Stimulated activated CD4-positive, alpha-beta T cell treated with anti-CD3 and anti-CD28 coated beads, TNF-alpha, amount 100 ng/mL, for 1 hour (primary cell): ENCODE measurements around the gene CDRT15.
"Not testable (repeated sequence)": the region's sequence is repeated elsewhere in the genome, so short reads cannot be mapped to it uniquely, and the experiment has no call there.

Experiments used
- DNase-seq, 3 donors: peaks; one replicate each; pipeline ENCODE4 v3.0.0-alpha.2; 2020; ENCODE audit warnings: low read depth in 3 of 3, low spot score in 1 of 3

The CDRT15 gene

DNA sequence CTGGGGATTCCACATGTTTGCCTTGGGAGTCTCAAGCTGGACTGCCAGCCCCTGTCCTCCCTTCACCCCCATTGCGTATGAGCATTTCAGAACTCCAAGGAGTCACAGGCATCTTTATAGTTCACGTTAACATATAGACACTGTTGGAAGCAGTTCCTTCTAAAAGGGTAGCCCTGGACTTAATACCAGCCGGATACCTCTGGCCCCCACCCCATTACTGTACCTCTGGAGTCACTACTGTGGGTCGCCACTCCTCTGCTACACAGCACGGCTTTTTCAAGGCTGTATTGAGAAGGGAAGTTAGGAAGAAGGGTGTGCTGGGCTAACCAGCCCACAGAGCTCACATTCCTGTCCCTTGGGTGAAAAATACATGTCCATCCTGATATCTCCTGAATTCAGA, 28.9 kb downstream of the CDRT15 start:
- DNase-seq, result no peak

- no peak for DNase-seq
Measured at GRCh38 chr17:14206891-14207290, 29.8 kb downstream of the CDRT15 start.

GRCh38 chr17:14205992-14206461, 30.6 kb downstream of the CDRT15 start:
- peak; percentile 24 to 66 (median 26) for DNase-seq

DNA sequence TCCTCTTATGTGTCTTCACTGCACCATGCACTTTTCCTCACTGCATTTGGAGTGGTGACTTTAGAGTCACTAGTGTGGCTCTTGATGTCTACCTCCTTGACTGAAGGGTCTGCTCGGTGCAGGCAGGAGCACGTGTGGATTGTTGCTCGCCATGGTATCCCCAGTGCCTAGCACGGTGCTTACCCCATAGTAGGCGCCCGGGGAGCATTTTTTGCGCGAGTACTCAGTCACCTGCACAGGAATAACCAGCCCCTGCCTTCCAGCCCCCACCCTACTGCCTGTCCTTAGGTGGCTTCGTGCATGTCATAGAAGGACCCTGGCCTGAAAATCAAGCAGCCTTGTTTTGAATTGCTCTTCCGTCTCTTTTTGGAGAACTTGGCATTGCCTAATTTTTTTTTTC, 31.3 kb downstream of the CDRT15 start:
- DNase-seq, result no peak

GRCh38 chr17:14204546-14204945, 32.1 kb downstream of the CDRT15 start:
- no peak for DNase-seq

GRCh38 chr17:14204084-14204483, 32.6 kb downstream of the CDRT15 start:
- no peak for DNase-seq

- DNase-seq, result no peak
Measured at GRCh38 chr17:14203388-14203787, 33.3 kb downstream of the CDRT15 start.

DNA sequence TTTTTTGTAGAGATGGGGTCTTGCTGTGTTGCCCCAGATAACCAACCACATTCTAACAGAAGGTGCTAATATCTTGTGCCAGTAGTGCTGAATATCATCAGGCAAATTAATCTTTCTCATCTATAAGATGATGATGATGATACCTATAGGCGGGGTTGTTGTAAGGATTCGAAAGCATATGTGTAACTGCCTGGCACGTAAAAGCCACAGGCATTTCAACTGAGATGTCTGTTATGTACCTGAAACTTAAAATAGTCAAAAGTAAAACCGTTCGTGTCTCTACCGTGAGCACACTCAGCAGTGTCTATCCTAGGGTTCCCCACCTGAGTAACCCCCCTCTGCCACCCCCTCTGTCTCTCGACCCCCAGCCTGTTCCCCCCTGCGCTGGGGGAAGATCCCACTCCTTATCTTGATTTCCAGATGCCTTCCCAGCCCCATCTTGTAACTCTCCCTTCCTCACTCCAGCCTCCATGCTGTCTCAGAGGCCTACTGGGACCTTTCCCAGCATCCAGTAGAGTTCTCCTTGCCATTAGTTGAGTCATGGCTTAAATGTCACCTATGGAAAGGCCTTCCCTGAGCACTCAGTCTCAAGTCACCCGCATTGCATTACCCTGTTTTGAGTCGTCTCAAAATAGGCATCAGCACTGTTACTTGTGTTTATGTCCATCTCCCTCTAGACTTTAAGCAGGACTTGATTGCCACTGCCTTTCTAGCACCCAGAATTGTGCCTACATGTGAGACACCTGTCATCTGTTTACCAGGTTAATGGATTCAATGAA, 34.1 kb downstream of the CDRT15 start:
- no peak for DNase-seq

DNA sequence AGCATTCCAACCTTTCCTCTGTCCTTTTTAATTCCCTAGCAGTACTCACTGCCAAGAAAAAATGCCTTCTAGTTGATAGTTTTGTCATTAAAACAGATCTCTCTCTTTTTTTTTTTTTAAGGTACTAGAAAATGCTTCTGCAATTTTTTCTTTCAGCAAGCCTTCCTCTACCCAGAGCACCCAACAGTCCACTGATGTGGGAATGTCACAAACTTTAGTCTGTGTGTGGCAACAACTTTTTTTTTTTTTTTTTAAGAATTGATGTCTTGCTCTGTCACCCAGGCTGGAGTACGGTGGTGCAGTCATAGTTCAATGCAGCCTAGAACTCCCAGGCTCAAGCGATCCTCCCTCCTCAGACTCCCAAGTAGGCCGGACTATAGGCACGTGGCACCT, 34.7 kb downstream of the CDRT15 start:
- DNase-seq, result no peak

DNA sequence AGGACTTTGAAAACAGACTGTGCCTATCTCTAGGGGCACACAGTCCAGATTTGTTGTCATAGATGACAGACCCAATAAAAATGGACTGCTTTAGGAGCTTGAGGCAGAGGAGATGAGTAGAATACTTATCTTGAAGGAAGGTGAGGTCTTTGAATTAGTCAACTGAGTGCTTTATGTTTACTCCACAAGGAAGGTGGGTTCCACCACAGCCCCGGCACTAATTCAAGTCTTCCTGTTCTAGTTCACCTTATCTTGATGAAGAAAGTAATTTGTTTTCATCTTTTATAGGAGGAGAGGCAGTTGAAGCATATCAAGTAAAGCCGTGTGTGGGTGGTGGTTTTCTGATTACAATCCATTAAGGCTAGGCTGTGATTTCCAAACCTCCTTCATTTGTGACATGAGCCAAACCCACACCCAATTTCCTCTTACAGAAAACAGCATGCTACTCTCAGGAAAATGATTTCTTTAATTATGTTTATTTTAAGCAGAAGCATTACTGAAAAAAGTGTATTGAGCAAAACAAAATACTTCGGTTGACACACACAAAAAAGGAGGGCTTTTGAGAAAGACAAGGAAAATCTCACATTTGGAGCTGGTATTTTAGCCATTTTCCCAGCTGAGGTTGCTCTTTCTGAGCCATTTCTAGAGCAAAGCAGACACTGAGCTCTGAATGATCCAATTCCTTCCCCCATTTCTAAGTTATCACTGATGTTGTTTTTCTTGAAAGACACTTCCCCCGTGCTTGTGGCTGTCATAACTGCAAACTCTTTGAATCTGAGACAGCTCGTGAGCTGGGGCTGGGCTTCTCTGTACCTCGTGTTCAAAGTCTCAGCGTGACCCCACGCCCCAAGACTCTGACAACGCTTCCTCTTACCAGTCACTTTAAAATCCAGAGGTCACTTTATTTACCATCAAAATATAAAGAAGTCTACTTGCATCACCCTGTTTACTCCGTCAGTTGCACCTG, 35.4 kb downstream of the CDRT15 start:
- DNase-seq, result peak in 2 of 3 donors; percentile 20 to 29

DNA sequence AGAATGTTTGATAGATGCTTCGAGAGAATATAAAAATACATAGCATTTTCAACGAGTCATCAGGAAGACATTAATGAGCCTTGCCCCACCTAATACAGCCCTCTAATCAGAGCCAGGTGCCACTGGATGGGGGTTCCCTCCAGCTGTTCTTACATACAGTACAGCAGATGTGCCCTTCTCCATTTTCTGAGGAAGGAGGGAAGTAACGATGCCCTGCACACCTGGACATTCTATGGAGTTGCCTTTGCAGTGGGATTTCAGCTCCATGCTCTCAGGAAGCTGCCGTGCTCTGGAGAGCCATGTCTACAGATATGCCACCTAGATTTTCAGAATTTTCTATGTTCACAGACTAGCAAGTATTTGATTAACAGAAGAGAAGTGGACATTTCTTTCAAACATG, 36.3 kb downstream of the CDRT15 start:
- DNase-seq, result no peak

DNA sequence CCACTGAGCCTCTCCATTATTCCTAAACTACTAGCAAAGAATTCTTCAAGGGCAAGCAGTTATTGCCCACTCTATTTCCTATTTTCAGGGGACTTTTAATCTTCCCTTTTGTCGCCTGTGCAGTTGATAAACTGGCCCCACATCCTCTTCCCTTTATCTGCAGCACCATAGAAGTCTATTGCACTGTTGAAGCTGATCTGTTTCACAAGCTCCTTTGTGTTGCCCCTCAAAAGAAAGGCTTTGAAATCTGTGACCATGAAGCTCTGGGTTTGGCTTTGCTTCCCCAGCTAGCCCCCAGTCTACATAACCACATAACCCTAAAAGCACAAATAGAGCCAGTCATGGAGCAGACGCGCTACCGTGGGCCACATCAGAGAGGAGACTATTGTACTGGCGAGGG, 37.1 kb downstream of the CDRT15 start:
- no peak for DNase-seq

- no peak for DNase-seq
Measured at GRCh38 chr17:14198575-14198974, 38.1 kb downstream of the CDRT15 start.

DNA sequence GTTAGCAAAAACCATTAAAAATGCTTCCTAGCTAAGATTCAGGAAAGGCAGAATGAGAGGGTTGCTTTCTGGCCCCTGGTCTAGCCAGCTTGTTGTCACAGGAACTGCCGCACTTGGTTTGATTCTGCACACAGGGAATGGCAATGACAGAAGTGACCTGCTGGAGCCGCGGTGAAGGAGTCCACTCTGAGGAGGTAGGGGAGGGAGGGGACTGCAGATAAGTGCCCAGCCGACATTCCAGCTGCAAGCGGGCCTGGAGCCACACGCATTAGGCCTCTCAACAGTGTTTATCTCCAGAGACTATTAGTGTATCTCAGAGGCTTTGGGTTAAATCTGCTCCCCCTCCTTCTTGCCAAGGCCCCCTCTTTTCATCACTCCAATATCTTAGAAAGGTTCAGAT, 38.6 kb downstream of the CDRT15 start:
- DNase-seq, result no peak

DNA sequence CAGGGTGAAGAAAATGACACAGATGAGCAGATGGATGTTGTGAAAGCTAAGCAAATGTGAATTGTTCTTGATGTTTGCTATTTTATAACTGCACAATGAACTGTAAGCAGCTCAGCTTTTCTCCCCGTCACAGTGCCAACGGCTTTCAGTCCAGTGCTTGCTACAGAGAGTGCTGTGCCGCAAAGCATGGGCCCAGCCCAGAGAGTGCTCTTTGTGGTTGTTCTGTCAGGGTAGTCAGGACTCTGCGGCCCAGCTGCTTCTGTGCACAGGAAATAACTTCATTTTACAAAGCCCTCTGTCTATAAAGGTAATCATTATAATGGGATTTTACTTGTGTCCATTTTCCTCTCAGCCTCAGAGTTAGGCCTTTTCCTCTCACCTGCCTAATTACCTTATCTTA, 39.1 kb downstream of the CDRT15 start:
- DNase-seq, result peak in 1 of 3 donors; percentile 24

DNA sequence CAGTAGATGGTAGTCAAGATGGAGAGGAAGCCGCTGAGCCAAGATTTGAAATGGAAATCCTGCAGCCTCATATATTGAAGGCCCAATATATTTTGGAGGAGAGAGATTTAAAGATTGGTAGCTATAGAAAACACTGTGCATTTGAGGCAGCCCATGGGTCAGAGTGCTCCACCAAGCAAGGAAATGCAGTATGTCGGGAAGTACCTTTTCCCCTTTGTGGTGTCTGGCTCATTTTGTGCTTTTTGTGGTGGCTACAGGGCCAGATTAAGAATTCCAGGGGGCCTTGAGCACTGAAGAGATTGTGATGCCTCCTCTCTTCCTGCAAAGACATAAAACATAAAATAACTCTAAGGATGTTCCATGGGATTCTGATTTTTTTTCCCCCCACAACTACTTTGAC, 39.6 kb downstream of the CDRT15 start:
- no peak for DNase-seq

- no peak for DNase-seq
Measured at GRCh38 chr17:14196377-14196997, 40.2 kb downstream of the CDRT15 start.

DNA sequence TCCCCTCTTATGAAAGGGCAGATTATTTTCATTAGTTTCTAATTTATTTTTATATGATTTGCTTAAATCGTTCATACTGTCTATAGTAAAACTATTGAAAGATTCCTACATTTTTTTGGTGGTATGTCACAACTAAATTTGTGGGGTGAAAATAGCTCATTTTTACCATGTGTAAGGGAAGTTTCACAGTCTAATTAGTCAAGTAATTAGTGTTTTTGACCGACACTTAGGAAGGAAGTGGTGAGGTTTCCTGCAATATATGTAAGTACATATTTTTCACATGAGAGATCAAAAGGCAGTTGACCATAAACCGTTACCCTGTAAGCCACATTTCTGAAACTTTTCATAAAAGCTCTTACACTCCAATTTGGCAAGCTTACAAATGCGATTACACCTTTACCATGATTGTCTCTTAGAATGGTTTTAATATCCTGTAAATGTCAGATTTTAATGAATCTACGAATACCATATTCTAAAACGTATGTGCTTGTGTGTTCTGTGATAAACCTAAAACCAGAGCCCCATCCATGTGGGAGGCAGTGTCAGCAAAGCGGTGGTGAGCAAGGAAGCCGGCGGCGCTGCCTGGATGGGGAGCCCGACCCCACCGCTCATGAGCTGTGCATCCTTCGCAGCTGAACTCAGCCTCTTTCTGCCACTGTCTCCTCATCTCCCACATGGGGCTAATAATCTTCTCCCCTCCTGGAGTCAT, 43.9 kb downstream of the CDRT15 start:
- DNase-seq, result not testable (repeated sequence)

DNA sequence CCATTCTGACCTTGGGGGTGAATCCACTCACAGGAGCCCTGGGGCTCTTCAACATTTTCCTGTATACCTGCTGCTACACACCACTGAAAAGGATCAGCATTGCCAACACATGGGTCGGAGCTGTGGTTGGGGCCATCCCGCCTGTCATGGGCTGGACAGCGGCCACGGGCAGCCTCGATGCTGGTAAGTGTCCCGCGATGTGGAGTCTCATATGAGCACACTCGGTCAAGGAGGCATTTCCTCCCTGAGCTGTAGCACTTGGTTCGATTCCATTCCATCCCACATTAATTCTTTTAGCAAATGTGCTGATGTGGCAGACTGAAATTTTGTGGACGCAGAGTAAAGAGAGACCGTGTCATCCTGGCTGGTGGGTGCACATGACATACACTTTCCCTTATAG, 44.6 kb downstream of the CDRT15 start:
- not testable (repeated sequence) for DNase-seq

GRCh38 chr17:14191469-14191868, 45.2 kb downstream of the CDRT15 start:
- not testable (repeated sequence) for DNase-seq

- not testable (repeated sequence) for DNase-seq
Measured at GRCh38 chr17:14190774-14191173, 45.9 kb downstream of the CDRT15 start.
